ENCODE results near the gene ZFPM1. TPM values are rescaled to one million over a fixed set of nuclear protein-coding genes. Genes with fewer than 3 reads are reported as not detected.

ZFPM1 gene
- polyA plus RNA-seq, 1 experiment = 0.20 TPM

DNA sequence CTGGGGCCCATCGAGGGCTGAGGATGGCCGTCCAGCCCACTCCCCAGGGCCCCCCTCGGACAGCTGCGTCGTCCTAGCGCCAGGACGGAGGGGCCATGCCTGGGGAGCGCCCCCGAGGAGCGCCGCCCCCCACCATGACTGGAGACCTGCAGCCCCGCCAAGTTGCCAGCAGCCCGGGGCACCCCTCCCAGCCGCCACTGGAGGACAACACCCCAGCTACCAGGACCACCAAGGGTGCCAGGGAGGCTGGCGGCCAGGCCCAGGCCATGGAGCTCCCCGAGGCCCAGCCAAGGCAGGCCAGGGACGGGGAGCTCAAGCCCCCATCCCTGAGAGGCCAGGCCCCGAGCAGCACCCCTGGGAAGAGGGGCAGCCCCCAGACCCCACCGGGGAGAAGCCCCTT, 25.7 kb upstream of the ZFPM1 start:
- Histone ChIP-seq H3K9me3 (ENCODE audit: control insufficient read depth, insufficient read depth, low read length) (peaks cover 13% of the 10 kb centered on the region; the same call in 1 of the 2 replicates), H3K4me3 (ENCODE audit: low read depth, low read length) (no peak overlapping the region), H3K27ac (ENCODE audit: low read depth, low read length) (no peak overlapping the region), H3K27me3 (ENCODE audit: control insufficient read depth, insufficient read depth, low read length) (no peaks in the 10 kb centered on the region)
- TF ChIP-seq, protein P1, sequence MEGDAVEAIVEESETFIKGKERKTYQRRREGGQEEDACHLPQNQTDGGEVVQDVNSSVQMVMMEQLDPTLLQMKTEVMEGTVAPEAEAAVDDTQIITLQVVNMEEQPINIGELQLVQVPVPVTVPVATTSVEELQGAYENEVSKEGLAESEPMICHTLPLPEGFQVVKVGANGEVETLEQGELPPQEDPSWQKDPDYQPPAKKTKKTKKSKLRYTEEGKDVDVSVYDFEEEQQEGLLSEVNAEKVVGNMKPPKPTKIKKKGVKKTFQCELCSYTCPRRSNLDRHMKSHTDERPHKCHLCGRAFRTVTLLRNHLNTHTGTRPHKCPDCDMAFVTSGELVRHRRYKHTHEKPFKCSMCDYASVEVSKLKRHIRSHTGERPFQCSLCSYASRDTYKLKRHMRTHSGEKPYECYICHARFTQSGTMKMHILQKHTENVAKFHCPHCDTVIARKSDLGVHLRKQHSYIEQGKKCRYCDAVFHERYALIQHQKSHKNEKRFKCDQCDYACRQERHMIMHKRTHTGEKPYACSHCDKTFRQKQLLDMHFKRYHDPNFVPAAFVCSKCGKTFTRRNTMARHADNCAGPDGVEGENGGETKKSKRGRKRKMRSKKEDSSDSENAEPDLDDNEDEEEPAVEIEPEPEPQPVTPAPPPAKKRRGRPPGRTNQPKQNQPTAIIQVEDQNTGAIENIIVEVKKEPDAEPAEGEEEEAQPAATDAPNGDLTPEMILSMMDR (IDR thresholded peaks at IDR 0.05; ENCODE audit: low read depth, low read length) = no peak
- ChIA-PET POLR2A (no interaction called here), CTCF (no interaction called here)
- DNase-seq (ENCODE audit: low read depth, low spot score) = no peak

DNA sequence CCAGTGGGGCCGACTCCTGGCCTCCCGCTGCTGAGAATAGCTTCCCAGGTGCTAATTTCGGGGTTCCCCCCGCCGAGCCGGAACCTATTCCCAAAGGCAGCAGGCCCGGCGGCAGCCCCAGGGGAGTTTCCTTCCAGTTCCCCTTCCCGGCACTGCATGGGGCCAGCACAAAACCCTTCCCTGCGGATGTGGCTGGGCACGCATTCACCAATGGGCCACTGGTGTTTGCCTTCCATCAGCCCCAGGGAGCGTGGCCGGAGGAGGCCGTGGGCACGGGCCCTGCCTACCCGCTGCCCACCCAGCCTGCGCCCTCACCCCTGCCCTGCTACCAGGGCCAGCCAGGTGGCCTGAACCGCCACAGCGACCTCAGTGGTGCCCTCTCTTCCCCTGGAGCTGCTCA, 24.9 kb upstream of the ZFPM1 start:
- CTCF ChIA-PET = interaction anchor here (1.2 kb wide), 1 partner anchor 15 kb away, joined by 3 read pairs; no protein-coding TSS in a partner anchor
- Histone ChIP-seq H3K4me3 (ENCODE audit: low read depth, low read length) (no peak overlapping the region), H3K27me3 (ENCODE audit: control insufficient read depth, insufficient read depth, low read length) (no peaks in the 10 kb centered on the region), H3K27ac (ENCODE audit: low read depth, low read length) (no peak overlapping the region), H3K9me3 (ENCODE audit: control insufficient read depth, insufficient read depth, low read length) (peaks cover 13% of the 10 kb centered on the region; the same call in 1 of the 2 replicates)
- no peak for DNase-seq (ENCODE audit: low read depth, low spot score)
- POLR2A ChIA-PET = no interaction called here
- TF ChIP-seq, protein P1 (IDR thresholded peaks at IDR 0.05; ENCODE audit: low read depth, low read length) = no peak

DNA sequence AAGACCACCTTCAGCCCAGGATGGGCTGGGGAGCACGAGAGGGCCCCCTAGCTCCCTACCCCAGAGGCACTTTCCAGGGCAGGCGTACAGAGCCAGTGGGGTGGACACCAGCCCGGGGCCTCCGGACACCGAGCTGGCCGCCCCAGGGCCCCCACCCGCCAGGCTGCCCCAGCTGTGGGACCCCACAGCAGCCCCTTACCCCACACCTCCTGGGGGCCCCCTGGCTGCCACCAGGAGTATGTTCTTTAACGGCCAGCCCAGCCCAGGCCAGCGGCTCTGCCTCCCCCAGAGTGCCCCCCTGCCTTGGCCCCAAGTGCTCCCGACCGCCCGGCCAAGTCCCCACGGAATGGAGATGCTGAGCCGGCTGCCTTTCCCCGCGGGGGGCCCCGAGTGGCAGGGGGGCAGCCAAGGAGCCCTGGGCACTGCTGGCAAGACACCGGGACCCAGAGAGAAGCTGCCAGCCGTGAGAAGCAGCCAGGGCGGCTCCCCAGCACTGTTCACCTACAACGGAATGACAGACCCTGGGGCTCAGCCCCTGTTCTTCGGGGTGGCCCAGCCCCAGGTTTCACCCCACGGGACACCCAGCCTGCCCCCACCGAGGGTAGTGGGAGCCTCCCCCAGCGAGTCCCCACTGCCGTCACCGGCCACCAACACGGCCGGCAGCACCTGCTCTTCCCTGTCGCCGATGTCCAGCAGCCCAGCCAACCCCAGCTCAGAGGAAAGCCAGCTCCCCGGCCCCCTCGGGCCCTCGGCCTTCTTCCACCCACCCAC, 24.3 kb upstream of the ZFPM1 start:
- H3K4me3 ChIP-seq (ENCODE audit: low read depth, low read length) = no peak overlapping the region
- ChIA-PET POLR2A (no interaction called here), CTCF (interaction anchor here (1.2 kb wide), 1 partner anchor 15 kb away, joined by 3 read pairs; no protein-coding TSS in a partner anchor)
- TF ChIP-seq, protein P1 (IDR thresholded peaks at IDR 0.05; ENCODE audit: low read depth, low read length) = no peak
- H3K9me3 ChIP-seq (ENCODE audit: control insufficient read depth, insufficient read depth, low read length) = peaks cover 10% of the 10 kb centered on the region; the same call in 1 of the 2 replicates
- H3K27me3 ChIP-seq (ENCODE audit: control insufficient read depth, insufficient read depth, low read length) = no peaks in the 10 kb centered on the region
- DNase-seq (ENCODE audit: low read depth, low spot score) = no peak
- H3K27ac ChIP-seq (ENCODE audit: low read depth, low read length) = no peak overlapping the region

DNA sequence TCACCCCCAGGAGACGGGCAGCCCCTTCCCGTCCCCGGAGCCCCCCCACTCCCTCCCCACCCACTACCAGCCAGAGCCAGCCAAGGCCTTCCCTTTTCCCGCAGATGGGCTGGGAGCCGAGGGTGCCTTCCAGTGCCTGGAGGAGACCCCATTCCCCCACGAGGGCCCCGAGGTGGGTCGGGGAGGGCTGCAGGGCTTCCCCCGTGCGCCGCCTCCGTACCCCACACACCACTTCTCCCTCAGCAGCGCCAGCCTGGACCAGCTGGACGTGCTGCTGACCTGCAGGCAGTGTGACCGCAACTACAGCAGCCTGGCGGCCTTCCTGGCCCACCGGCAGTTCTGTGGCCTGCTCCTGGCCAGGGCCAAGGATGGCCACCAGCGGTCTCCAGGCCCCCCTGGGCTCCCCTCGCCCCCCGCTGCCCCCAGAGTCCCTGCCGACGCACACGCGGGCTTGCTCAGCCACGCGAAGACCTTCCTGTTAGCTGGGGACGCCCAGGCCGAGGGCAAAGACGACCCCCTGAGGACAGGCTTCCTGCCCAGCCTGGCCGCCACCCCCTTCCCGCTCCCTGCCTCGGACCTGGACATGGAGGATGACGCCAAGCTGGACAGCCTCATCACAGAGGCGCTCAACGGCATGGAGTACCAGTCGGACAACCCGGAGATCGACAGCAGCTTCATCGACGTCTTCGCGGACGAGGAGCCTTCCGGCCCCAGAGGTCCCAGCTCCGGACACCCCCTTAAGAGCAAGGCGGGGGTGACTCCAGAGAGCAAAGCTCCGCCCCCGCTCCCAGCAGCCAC, 23.5 kb upstream of the ZFPM1 start:
- H3K4me3 ChIP-seq (ENCODE audit: low read depth, low read length) = no peak overlapping the region
- TF ChIP-seq, protein P1 (IDR thresholded peaks at IDR 0.05; ENCODE audit: low read depth, low read length) = no peak
- no peaks in the 10 kb centered on the region for H3K27me3 ChIP-seq (ENCODE audit: control insufficient read depth, insufficient read depth, low read length)
- peaks cover 10% of the 10 kb centered on the region; the same call in 1 of the 2 replicates for H3K9me3 ChIP-seq (ENCODE audit: control insufficient read depth, insufficient read depth, low read length)
- no peak for DNase-seq (ENCODE audit: low read depth, low spot score)
- ChIA-PET POLR2A (no interaction called here), CTCF (interaction anchor here (1.2 kb wide), 1 partner anchor 14 kb away, joined by 3 read pairs; no protein-coding TSS in a partner anchor)
- H3K27ac ChIP-seq (ENCODE audit: low read depth, low read length) = no peak overlapping the region

DNA sequence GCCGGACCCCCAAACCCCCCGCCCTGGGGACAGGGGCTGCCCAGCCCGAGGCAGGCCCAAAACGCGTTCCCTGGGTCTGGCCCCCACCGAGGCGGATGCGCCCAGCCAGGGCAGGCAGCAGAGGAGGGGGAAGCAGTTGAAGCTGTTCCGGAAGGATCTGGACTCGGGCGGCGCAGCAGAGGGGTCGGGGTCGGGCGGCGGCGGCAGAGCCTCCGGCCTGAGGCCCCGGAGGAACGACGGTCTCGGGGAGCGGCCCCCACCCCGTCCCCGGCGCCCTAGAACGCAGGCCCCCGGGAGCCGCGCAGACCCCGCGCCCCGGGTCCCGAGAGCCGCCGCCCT, 22.9 kb upstream of the ZFPM1 start:
- TF ChIP-seq, protein P1 (IDR thresholded peaks at IDR 0.05; ENCODE audit: low read depth, low read length) = no peak
- ChIA-PET POLR2A (no interaction called here), CTCF (no interaction called here)
- Histone ChIP-seq H3K27ac (ENCODE audit: low read depth, low read length) (no peak overlapping the region), H3K27me3 (ENCODE audit: control insufficient read depth, insufficient read depth, low read length) (no peaks in the 10 kb centered on the region), H3K4me3 (ENCODE audit: low read depth, low read length) (no peak overlapping the region), H3K9me3 (ENCODE audit: control insufficient read depth, insufficient read depth, low read length) (peaks cover 10% of the 10 kb centered on the region; the same call in 1 of the 2 replicates)
- DNase-seq (ENCODE audit: low read depth, low spot score) = no peak

All from AG04450 (cell line).